IMR-90 (cell line): ENCODE measurements around the gene CCNK. TPM values are rescaled to one million over a fixed set of nuclear protein-coding genes. Genes with fewer than 3 reads are reported as not detected.

Experiments
- ATAC-seq: fragments of 200-7000 bp; cut with Tn5 transposase; 2 replicates; pipeline ENCODE4 v1.9.1; 2020; ENCODE audit warnings: low read depth, mild to moderate bottlenecking, moderate library complexity
- BruUV-seq: library from RNA; stranded (reverse); fragments of 400-500 nt; replicated peaks from 2 replicates; lab custom pipeline; 2021; lab: Mats Ljungman, UMichigan
- CTCF ChIA-PET: fragments of 300-600 bp; formaldehyde crosslinking; extraction: SDS; loops from one replicate; lab custom pipeline; 2021; ENCODE audit warnings: antibody characterized with exemption; lab: Yijun Ruan, JAX
- POLR2A ChIA-PET: fragments of 300-600 bp; sonication (Branson Sonifier 250); formaldehyde crosslinking; loops from one replicate; lab custom pipeline; 2022; ENCODE audit warnings: antibody characterized with exemption; ENCODE audit not compliant: unreplicated experiment; lab: Charles Lee
- DNase-seq: peaks from one replicate; pipeline ENCODE4 v3.0.0; 2013
- H2AFZ ChIP-seq: replicated peaks from 2 replicates; pipeline ENCODE3; 2013; ENCODE audit warnings: low read length, mild to moderate bottlenecking; ENCODE audit not compliant: poor library complexity
- H2AK5ac ChIP-seq: 2 replicates; pipeline ENCODE4 v1.6.1; 2013; ENCODE audit warnings: low read depth, low read length, inconsistent platforms
- H2AK9ac ChIP-seq: replicated peaks from 2 replicates; pipeline ENCODE3; 2013; ENCODE audit warnings: mild to moderate bottlenecking, low read depth, low read length, moderate library complexity; ENCODE audit not compliant: poor library complexity
- H2BK120ac ChIP-seq: 2 replicates; pipeline ENCODE4 v1.6.1; 2013; ENCODE audit warnings: low read depth, low read length, inconsistent platforms
- H2BK15ac ChIP-seq: 3 replicates; pipeline ENCODE4 v1.6.1; 2013; ENCODE audit warnings: low read depth, low read length, inconsistent platforms
- H2BK20ac ChIP-seq: 2 replicates; pipeline ENCODE4 v1.6.1; 2013; ENCODE audit warnings: low read depth, mild to moderate bottlenecking, inconsistent platforms, low read length, moderate library complexity
- H2BK5ac ChIP-seq: 2 replicates; pipeline ENCODE4 v1.6.1; 2013; ENCODE audit warnings: mild to moderate bottlenecking, low read depth, low read length, inconsistent platforms; ENCODE audit not compliant: poor library complexity, severe bottlenecking
- H3K14ac ChIP-seq: replicated peaks from 2 replicates; pipeline ENCODE4 v1.6.1; 2013; ENCODE audit warnings: low read depth, low read length, inconsistent platforms
- H3K18ac ChIP-seq: 2 replicates; pipeline ENCODE4 v1.6.1; 2013; ENCODE audit warnings: low read depth, low read length, control low read depth
- H3K23ac ChIP-seq: 2 replicates; pipeline ENCODE4 v1.6.1; 2013; ENCODE audit warnings: low read depth, low read length, inconsistent platforms
- H3K27ac ChIP-seq: 2 replicates; pipeline ENCODE4 v1.5.1; 2013; ENCODE audit warnings: mild to moderate bottlenecking, control low read depth, low read length; ENCODE audit not compliant: insufficient read depth
- H3K27me3 ChIP-seq: 2 replicates; pipeline ENCODE4 v1.6.1; 2013; ENCODE audit warnings: low read length; ENCODE audit not compliant: control insufficient read depth, insufficient read depth
- H3K36me3 ChIP-seq: 2 replicates; pipeline ENCODE4 v1.6.1; 2013; ENCODE audit warnings: low read length, mixed read lengths; ENCODE audit not compliant: control insufficient read depth, insufficient read depth
- H3K4ac ChIP-seq: 2 replicates; pipeline ENCODE4 v1.6.1; 2013; ENCODE audit warnings: low read depth, low read length, inconsistent platforms
- H3K4me1 ChIP-seq: 2 replicates; pipeline ENCODE4 v1.6.1; 2013; ENCODE audit warnings: low read length, mixed read lengths; ENCODE audit not compliant: control insufficient read depth, insufficient read depth
- H3K4me2 ChIP-seq: 2 replicates; pipeline ENCODE4 v1.6.1; 2013; ENCODE audit warnings: low read depth, mild to moderate bottlenecking, control low read depth, low read length, moderate library complexity
- H3K4me3 ChIP-seq: 2 replicates; pipeline ENCODE4 v1.5.1; 2013; ENCODE audit warnings: low read depth, mild to moderate bottlenecking, control low read depth, low read length, moderate library complexity; ENCODE audit not compliant: insufficient read depth
- H3K56ac ChIP-seq: 2 replicates; pipeline ENCODE4 v1.6.1; 2013; ENCODE audit warnings: low read length, inconsistent platforms; ENCODE audit not compliant: insufficient read depth; ENCODE audit errors: extremely low read depth
- H3K79me1 ChIP-seq, 2 experiments: 2 replicates each; pipeline ENCODE4 v1.6.1; 2013; ENCODE audit warnings: low read length in 2 of 2, inconsistent platforms in 1 of 2, low read depth in 1 of 2
- H3K9ac ChIP-seq: 2 replicates; pipeline ENCODE4 v1.6.1; 2013; ENCODE audit warnings: low read depth, low read length, control low read depth
- H3K9me1 ChIP-seq: 2 replicates; pipeline ENCODE4 v1.6.1; 2013; ENCODE audit warnings: low read length, inconsistent platforms; ENCODE audit not compliant: insufficient read depth
- H3K9me3 ChIP-seq: 2 replicates; pipeline ENCODE4 v1.6.1; 2013; ENCODE audit warnings: low read length; ENCODE audit not compliant: control insufficient read depth, insufficient read depth
- H4K20me1 ChIP-seq: 2 replicates; pipeline ENCODE4 v1.6.1; 2013; ENCODE audit warnings: low read length, inconsistent platforms; ENCODE audit not compliant: insufficient read depth
- H4K5ac ChIP-seq: 2 replicates; pipeline ENCODE4 v1.6.1; 2013; ENCODE audit warnings: mild to moderate bottlenecking, low read depth, low read length, control low read depth
- H4K8ac ChIP-seq, 2 experiments: 2 replicates each; pipeline ENCODE4 v1.6.1; 2013; ENCODE audit warnings: low read depth in 2 of 2, low read length in 2 of 2, control low read depth in 1 of 2, inconsistent platforms in 1 of 2
- H4K91ac ChIP-seq: 2 replicates; pipeline ENCODE4 v1.6.1; 2013; ENCODE audit warnings: low read depth, low read length, inconsistent platforms; ENCODE audit not compliant: insufficient read depth
- BHLHE40 ChIP-seq: fragments of 150-350 bp; IDR thresholded peaks from 2 replicates; pipeline ENCODE4 v1.6.1; 2016; ENCODE audit warnings: mild to moderate bottlenecking, low read depth, low read length
- CEBPB ChIP-seq: IDR thresholded peaks from 2 replicates; pipeline ENCODE4 v1.6.1; 2012; ENCODE audit warnings: low read depth, low read length, improper control_type of control experiment
- CHD1 ChIP-seq: IDR thresholded peaks from 2 replicates; pipeline ENCODE4 v1.6.1; 2012; ENCODE audit warnings: low read depth, low read length, improper control_type of control experiment
- CTCF ChIP-seq: conservative IDR thresholded peaks from 2 replicates; pipeline ENCODE4 v1.5.1; 2012; ENCODE audit warnings: mild to moderate bottlenecking, low read depth, low read length, improper control_type of control experiment
- FOS ChIP-seq: fragments of 150-350 bp; IDR thresholded peaks from 2 replicates; pipeline ENCODE4 v1.6.1; 2016; ENCODE audit warnings: low read depth, low read length
- MAZ ChIP-seq: IDR thresholded peaks from 2 replicates; pipeline ENCODE4 v1.6.1; 2012; ENCODE audit warnings: low read depth, mild to moderate bottlenecking, low read length, improper control_type of control experiment, moderate library complexity, borderline replicate concordance
- MXI1 ChIP-seq: IDR thresholded peaks from 2 replicates; pipeline ENCODE4 v1.6.1; 2012; ENCODE audit warnings: low read depth, mild to moderate bottlenecking, low read length, moderate library complexity, borderline replicate concordance
- NFE2L2 ChIP-seq: fragments of 150-350 bp; IDR thresholded peaks from 2 replicates; pipeline ENCODE4 v1.6.1; 2016; ENCODE audit warnings: low read depth, mild to moderate bottlenecking, low read length
- POLR2A ChIP-seq: IDR thresholded peaks from 2 replicates; pipeline ENCODE4 v1.6.1; 2012; ENCODE audit warnings: mild to moderate bottlenecking, low read depth, low read length
- RAD21 ChIP-seq: IDR thresholded peaks from 2 replicates; pipeline ENCODE4 v1.6.1; 2012; ENCODE audit warnings: low read length, improper control_type of control experiment
- RFX5 ChIP-seq: IDR thresholded peaks from 2 replicates; pipeline ENCODE4 v1.8.0; 2012; ENCODE audit warnings: low read depth, mild to moderate bottlenecking, low read length, moderate library complexity
- SMC3 ChIP-seq: fragments of 150-350 bp; IDR thresholded peaks from 2 replicates; pipeline ENCODE4 v1.6.1; 2016; ENCODE audit warnings: low read depth, mild to moderate bottlenecking, antibody characterized with exemption, low read length, moderate library complexity
- WGBS, 2 experiments: methylation state at CpG; one replicate each; pipeline versions ENCODE4 v1.1.5 to v1.1.7; 2013; ENCODE audit warnings: missing lambda C conversion rate in 2 of 2; ENCODE audit not compliant: insufficient read length in 1 of 2; ENCODE audit errors: extremely low coverage in 2 of 2; 5-methylcytosine and 5-hydroxymethylcytosine counted together
- dilution Hi-C: fragments of 300-500 bp; cut with HindIII; formaldehyde crosslinking; loops from one replicate; pipeline ENCODE4 v1.14.3; 2018; ENCODE audit warnings: low sequenced_read_pairs; ENCODE audit not compliant: unreplicated experiment
- in situ Hi-C: fragments of 300-500 bp; cut with MboI; formaldehyde crosslinking; loops from 3 replicates; pipeline ENCODE4 v1.14.3; 2019; ENCODE audit warnings: low sequenced_read_pairs, inconsistent platforms, mixed read lengths
- intact Hi-C: fragments of 100-400 bp; cut with micrococcal nuclease; formaldehyde crosslinking; loops from 2 replicates; pipeline ENCODE4 v1.10.0; 2022
- polyA plus RNA-seq, 3 experiments: library from polyadenylated mRNA; depleted of rRNA; stranded (reverse); fragments of >200 nt; gene quantifications; 2 replicates each; pipeline ENCODE4 v1.2.3, GENCODE V29; 2012; ENCODE audit warnings: low replicate concordance in 1 of 3
- total RNA-seq: library from RNA; depleted of rRNA; stranded (reverse); fragments of >200 nt; gene quantifications from 2 replicates; pipeline ENCODE4 v1.2.3, GENCODE V29; 2012
- TF ChIP-seq, protein P1 (sequence below): fragments of 150-350 bp; IDR thresholded peaks from 2 replicates; pipeline ENCODE4 v1.6.1; 2017; ENCODE audit warnings: mild to moderate bottlenecking, antibody characterized with exemption, low read length, low read depth
- TF ChIP-seq, protein P2 (sequence below): fragments of 150-350 bp; IDR thresholded peaks from 2 replicates; pipeline ENCODE4 v1.6.1; 2016; ENCODE audit warnings: low read depth, mild to moderate bottlenecking, low read length, moderate library complexity, borderline replicate concordance

The CCNK gene
- total and polyA plus RNA-seq, 2 of the 4 experiments (the other 2 are of a cell fraction) = 18.8 to 38.3 TPM

- BruUV-seq = no TSS peak
- Histone ChIP-seq H3K56ac (no peak overlapping the region), H4K91ac (no peak overlapping the region), H3K4ac (no peak overlapping the region), H3K27ac (no peak overlapping the region), H2AK5ac (no peak overlapping the region), H3K36me3 (peaks cover 23% of the 10 kb centered on the region), H2BK120ac (no peak overlapping the region), H3K79me1 (peaks cover 10 to 48% of the 10 kb centered on the region in 2 experiments), H2BK20ac (no peak overlapping the region), H3K23ac (no peak overlapping the region), H3K27me3 (no peaks in the 10 kb centered on the region), H2AFZ (no peak overlapping the region), H4K20me1 (peaks cover 24% of the 10 kb centered on the region), H3K18ac (no peak overlapping the region), H3K9me1 (peaks cover 9% of the 10 kb centered on the region; the same call in 1 of the 2 replicates), H3K9ac (no peak overlapping the region), H3K14ac (no peak overlapping the region), H3K9me3 (no peaks in the 10 kb centered on the region), H4K5ac (no peak overlapping the region), H2AK9ac (no peak overlapping the region), H3K4me3 (no peak overlapping the region), H4K8ac (no peak overlapping the region), H2BK15ac (no peak overlapping the region), H3K4me2 (no peak overlapping the region), H3K4me1 (no peaks in the 10 kb centered on the region; the same call in 1 of the 2 replicates), H2BK5ac (no peak overlapping the region)
- intact Hi-C loops = no loop called here
- dilution Hi-C loops = no loop called here
- no peak for ATAC-seq
- CTCF ChIA-PET = no interaction called here
- TF ChIP-seq MXI1 (no peak), NFE2L2 (no peak), SMC3 (no peak), RAD21 (no peak), MAZ (no peak), POLR2A (no peak), CEBPB (no peak), BHLHE40 (no peak), RFX5 (no peak), CHD1 (no peak), FOS (no peak), CTCF (no peak)
- TF ChIP-seq, protein P1, sequence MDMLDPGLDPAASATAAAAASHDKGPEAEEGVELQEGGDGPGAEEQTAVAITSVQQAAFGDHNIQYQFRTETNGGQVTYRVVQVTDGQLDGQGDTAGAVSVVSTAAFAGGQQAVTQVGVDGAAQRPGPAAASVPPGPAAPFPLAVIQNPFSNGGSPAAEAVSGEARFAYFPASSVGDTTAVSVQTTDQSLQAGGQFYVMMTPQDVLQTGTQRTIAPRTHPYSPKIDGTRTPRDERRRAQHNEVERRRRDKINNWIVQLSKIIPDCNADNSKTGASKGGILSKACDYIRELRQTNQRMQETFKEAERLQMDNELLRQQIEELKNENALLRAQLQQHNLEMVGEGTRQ = no peak
- TF ChIP-seq, protein P2, sequence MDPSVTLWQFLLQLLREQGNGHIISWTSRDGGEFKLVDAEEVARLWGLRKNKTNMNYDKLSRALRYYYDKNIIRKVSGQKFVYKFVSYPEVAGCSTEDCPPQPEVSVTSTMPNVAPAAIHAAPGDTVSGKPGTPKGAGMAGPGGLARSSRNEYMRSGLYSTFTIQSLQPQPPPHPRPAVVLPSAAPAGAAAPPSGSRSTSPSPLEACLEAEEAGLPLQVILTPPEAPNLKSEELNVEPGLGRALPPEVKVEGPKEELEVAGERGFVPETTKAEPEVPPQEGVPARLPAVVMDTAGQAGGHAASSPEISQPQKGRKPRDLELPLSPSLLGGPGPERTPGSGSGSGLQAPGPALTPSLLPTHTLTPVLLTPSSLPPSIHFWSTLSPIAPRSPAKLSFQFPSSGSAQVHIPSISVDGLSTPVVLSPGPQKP = no peak
- no CpG with 5 or more reads among the region's 4 CpGs for WGBS, 2 experiments
- in situ Hi-C loops = no loop called here
- POLR2A ChIA-PET = no interaction called here
- DNase-seq = no peak
Measured at GRCh38 chr14:99463974-99464373, 17.2 kb upstream of the CCNK start.
